Measurements from ENCODE around the gene CCDC192.

The CCDC192 gene

DNA sequence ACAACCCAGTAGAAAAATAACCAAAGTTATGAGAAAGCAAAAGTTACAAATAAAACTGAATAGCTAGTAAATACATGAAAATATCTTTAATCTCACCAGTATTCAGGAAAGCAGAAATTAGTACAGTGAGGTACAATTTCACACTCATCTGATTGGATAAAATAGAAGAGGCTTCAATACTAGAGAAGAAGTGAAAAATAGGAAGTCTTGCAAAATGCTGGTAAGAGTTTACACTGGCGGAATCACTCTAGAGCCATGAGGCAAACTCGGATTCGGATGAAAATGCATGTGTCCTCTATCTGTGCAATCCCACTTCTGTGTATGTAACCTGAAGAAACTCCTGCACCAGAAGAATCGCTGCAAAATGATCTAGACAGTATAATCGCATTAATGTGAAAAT is 128.9 kb downstream of the CCDC192 start:
- TF ChIP-seq ARNTL (CRISPR knock-in tag; IDR thresholded peaks at IDR 0.05; ENCODE audit: borderline replicate concordance, low read depth): no peak
- no peak for TF ChIP-seq ESRRG (CRISPR knock-in tag; IDR thresholded peaks at IDR 0.05)
- no peak for TF ChIP-seq ZNF565 (CRISPR knock-in tag; conservative IDR thresholded peaks at IDR 0.05; ENCODE audit: low read depth)
- TF ChIP-seq, protein P1, sequence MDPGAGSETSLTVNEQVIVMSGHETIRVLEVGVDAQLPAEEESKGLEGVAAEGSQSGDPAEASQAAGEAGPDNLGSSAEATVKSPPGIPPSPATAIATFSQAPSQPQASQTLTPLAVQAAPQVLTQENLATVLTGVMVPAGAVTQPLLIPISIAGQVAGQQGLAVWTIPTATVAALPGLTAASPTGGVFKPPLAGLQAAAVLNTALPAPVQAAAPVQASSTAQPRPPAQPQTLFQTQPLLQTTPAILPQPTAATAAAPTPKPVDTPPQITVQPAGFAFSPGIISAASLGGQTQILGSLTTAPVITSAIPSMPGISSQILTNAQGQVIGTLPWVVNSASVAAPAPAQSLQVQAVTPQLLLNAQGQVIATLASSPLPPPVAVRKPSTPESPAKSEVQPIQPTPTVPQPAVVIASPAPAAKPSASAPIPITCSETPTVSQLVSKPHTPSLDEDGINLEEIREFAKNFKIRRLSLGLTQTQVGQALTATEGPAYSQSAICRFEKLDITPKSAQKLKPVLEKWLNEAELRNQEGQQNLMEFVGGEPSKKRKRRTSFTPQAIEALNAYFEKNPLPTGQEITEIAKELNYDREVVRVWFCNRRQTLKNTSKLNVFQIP (CRISPR knock-in tag; IDR thresholded peaks at IDR 0.05; ENCODE audit: borderline replicate concordance, low read depth): no peak
- no peak for TF ChIP-seq ZC3H10 (CRISPR knock-in tag; IDR thresholded peaks at IDR 0.05)
- TF ChIP-seq ZNF8 (CRISPR knock-in tag; IDR thresholded peaks at IDR 0.05): no peak
- no peak for TF ChIP-seq ZFP30 (CRISPR knock-in tag; IDR thresholded peaks at IDR 0.05)
- TF ChIP-seq PPARA (CRISPR knock-in tag; IDR thresholded peaks at IDR 0.05; ENCODE audit: borderline replicate concordance): no peak
- no peak for TF ChIP-seq BACH2 (CRISPR knock-in tag; IDR thresholded peaks at IDR 0.05; ENCODE audit: borderline replicate concordance)
- TF ChIP-seq TCF4 (CRISPR knock-in tag; IDR thresholded peaks at IDR 0.05; ENCODE audit: borderline replicate concordance): no peak
- TF ChIP-seq CSDC2 (CRISPR knock-in tag; IDR thresholded peaks at IDR 0.05): no peak
- TF ChIP-seq, protein P2, sequence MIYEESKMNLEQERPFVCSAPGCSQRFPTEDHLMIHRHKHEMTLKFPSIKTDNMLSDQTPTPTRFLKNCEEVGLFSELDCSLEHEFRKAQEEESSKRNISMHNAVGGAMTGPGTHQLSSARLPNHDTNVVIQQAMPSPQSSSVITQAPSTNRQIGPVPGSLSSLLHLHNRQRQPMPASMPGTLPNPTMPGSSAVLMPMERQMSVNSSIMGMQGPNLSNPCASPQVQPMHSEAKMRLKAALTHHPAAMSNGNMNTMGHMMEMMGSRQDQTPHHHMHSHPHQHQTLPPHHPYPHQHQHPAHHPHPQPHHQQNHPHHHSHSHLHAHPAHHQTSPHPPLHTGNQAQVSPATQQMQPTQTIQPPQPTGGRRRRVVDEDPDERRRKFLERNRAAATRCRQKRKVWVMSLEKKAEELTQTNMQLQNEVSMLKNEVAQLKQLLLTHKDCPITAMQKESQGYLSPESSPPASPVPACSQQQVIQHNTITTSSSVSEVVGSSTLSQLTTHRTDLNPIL (CRISPR knock-in tag; IDR thresholded peaks at IDR 0.05; ENCODE audit: low read depth): no peak
- no peak for TF ChIP-seq OSR1 (CRISPR knock-in tag; IDR thresholded peaks at IDR 0.05)
- TF ChIP-seq, protein P3, sequence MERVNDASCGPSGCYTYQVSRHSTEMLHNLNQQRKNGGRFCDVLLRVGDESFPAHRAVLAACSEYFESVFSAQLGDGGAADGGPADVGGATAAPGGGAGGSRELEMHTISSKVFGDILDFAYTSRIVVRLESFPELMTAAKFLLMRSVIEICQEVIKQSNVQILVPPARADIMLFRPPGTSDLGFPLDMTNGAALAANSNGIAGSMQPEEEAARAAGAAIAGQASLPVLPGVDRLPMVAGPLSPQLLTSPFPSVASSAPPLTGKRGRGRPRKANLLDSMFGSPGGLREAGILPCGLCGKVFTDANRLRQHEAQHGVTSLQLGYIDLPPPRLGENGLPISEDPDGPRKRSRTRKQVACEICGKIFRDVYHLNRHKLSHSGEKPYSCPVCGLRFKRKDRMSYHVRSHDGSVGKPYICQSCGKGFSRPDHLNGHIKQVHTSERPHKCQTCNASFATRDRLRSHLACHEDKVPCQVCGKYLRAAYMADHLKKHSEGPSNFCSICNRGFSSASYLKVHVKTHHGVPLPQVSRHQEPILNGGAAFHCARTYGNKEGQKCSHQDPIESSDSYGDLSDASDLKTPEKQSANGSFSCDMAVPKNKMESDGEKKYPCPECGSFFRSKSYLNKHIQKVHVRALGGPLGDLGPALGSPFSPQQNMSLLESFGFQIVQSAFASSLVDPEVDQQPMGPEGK (CRISPR knock-in tag; IDR thresholded peaks at IDR 0.05; ENCODE audit: borderline replicate concordance): no peak
- no peak for TF ChIP-seq ISL1 (CRISPR knock-in tag; IDR thresholded peaks at IDR 0.05)
- TF ChIP-seq, protein P4, sequence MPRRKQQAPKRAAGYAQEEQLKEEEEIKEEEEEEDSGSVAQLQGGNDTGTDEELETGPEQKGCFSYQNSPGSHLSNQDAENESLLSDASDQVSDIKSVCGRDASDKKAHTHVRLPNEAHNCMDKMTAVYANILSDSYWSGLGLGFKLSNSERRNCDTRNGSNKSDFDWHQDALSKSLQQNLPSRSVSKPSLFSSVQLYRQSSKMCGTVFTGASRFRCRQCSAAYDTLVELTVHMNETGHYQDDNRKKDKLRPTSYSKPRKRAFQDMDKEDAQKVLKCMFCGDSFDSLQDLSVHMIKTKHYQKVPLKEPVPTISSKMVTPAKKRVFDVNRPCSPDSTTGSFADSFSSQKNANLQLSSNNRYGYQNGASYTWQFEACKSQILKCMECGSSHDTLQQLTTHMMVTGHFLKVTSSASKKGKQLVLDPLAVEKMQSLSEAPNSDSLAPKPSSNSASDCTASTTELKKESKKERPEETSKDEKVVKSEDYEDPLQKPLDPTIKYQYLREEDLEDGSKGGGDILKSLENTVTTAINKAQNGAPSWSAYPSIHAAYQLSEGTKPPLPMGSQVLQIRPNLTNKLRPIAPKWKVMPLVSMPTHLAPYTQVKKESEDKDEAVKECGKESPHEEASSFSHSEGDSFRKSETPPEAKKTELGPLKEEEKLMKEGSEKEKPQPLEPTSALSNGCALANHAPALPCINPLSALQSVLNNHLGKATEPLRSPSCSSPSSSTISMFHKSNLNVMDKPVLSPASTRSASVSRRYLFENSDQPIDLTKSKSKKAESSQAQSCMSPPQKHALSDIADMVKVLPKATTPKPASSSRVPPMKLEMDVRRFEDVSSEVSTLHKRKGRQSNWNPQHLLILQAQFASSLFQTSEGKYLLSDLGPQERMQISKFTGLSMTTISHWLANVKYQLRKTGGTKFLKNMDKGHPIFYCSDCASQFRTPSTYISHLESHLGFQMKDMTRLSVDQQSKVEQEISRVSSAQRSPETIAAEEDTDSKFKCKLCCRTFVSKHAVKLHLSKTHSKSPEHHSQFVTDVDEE (CRISPR knock-in tag; IDR thresholded peaks at IDR 0.05): no peak
- ATAC-seq: no peak

DNA sequence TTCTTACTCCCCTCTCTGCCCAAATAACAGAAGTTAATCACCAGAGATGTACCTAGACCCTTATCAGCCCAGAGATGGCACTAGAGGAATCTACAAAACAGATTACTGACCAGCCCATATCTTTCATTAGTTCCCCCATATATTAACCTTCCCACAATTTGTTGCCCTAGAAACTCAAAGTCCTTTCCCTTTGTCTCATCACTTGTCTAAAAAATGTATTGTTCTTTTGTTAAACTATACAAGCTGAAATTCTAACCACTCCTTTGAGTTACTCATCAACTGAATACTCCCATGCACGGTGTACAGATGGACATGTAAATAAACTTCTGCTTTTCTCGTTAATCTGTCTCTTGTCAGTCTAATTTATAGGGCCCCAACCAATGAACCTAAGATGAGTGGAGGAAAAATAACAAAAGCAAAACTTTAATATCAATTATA is 130.9 kb downstream of the CCDC192 start:
- ATAC-seq: no peak
- TF ChIP-seq ZFP30 (CRISPR knock-in tag; IDR thresholded peaks at IDR 0.05) (no peak), RARB (CRISPR knock-in tag; IDR thresholded peaks at IDR 0.05) (no peak), ESRRG (CRISPR knock-in tag; IDR thresholded peaks at IDR 0.05) (no peak), GLIS3 (CRISPR knock-in tag; IDR thresholded peaks at IDR 0.05) (no peak), TOX (CRISPR knock-in tag; IDR thresholded peaks at IDR 0.05; ENCODE audit: borderline replicate concordance) (no peak), ARNTL (CRISPR knock-in tag; IDR thresholded peaks at IDR 0.05; ENCODE audit: borderline replicate concordance, low read depth) (no peak), BACH2 (CRISPR knock-in tag; IDR thresholded peaks at IDR 0.05; ENCODE audit: borderline replicate concordance) (no peak), OSR1 (CRISPR knock-in tag; IDR thresholded peaks at IDR 0.05) (no peak), ZNF565 (CRISPR knock-in tag; conservative IDR thresholded peaks at IDR 0.05; ENCODE audit: low read depth) (no peak), ISL1 (CRISPR knock-in tag; IDR thresholded peaks at IDR 0.05) (no peak), ZNF8 (CRISPR knock-in tag; IDR thresholded peaks at IDR 0.05) (no peak), ZC3H10 (CRISPR knock-in tag; IDR thresholded peaks at IDR 0.05) (no peak)
- TF ChIP-seq, protein P4 (CRISPR knock-in tag; IDR thresholded peaks at IDR 0.05): no peak
- TF ChIP-seq, protein P1 (CRISPR knock-in tag; IDR thresholded peaks at IDR 0.05; ENCODE audit: borderline replicate concordance, low read depth): no peak
- TF ChIP-seq, protein P3 (CRISPR knock-in tag; IDR thresholded peaks at IDR 0.05; ENCODE audit: borderline replicate concordance): no peak
- TF ChIP-seq, protein P2 (CRISPR knock-in tag; IDR thresholded peaks at IDR 0.05; ENCODE audit: low read depth): no peak

All from SK-N-SH treated with all-trans-retinoic acid at 6 μM for 48 hours (cell line).